ENCODE measurements around the gene LPCAT2. TPM values are rescaled to one million over a fixed set of nuclear protein-coding genes. Genes with fewer than 3 reads are reported as not detected.

Gene LPCAT2
- total RNA-seq, 6 donors from 2014 or later: 14.4 to 33.9 (median 26.9) TPM

DNA sequence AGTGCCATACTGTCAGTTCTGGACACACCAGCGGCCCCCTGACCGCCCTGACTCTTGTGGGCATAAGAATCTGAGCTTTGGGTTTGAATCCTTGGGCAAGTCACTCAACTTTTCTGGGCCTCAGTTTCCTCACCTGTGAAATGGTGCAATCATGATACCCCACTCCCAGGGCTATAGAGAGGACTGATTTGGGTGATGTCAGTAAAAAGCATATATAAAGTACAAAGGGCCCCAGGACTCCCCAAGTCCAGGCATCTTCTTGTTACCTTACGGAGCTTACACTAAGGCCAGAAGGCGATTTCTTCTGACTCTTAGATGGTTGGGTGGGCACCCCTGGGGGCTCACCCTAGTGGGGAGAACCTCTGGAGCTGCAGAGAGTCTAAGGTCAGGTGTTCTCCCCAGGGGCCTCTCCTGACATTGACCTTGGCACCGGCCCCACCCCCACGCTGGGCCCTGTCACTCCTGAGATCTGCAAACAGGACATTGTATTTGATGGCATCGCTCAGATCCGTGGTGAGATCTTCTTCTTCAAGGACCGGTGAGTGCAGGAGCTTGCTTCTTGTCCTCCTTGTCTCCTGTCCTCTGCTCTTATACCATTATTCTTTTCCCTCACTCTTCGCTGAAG lies 16.0 kb upstream of the LPCAT2 start:
- Histone ChIP-seq H3K4me3 (no peak overlapping the region), H3K36me3 (peaks cover 0 to 30% (median under 1%) of the 10 kb centered on the region in 4 donors), H3K27me3 (no peaks in the 10 kb centered on the region), H3K4me1 (peaks cover 0 to 14% (median 3%) of the 10 kb centered on the region in 4 donors), H3K27ac (no peak overlapping the region), H3K9me3 (no peaks in the 10 kb centered on the region)
- TF ChIP-seq POLR2A (IDR thresholded peaks at IDR 0.05) (no peak), EP300 (IDR thresholded peaks at IDR 0.05) (no peak), POLR2AphosphoS5 (IDR thresholded peaks at IDR 0.05) (no peak)
- TF ChIP-seq, protein P1, sequence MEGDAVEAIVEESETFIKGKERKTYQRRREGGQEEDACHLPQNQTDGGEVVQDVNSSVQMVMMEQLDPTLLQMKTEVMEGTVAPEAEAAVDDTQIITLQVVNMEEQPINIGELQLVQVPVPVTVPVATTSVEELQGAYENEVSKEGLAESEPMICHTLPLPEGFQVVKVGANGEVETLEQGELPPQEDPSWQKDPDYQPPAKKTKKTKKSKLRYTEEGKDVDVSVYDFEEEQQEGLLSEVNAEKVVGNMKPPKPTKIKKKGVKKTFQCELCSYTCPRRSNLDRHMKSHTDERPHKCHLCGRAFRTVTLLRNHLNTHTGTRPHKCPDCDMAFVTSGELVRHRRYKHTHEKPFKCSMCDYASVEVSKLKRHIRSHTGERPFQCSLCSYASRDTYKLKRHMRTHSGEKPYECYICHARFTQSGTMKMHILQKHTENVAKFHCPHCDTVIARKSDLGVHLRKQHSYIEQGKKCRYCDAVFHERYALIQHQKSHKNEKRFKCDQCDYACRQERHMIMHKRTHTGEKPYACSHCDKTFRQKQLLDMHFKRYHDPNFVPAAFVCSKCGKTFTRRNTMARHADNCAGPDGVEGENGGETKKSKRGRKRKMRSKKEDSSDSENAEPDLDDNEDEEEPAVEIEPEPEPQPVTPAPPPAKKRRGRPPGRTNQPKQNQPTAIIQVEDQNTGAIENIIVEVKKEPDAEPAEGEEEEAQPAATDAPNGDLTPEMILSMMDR (IDR thresholded peaks at IDR 0.05): no peak
- WGBS, 2 donors: 84 to 87% methylated on average over 10 of the region's 10 CpGs
- DNase-seq (no peak), ATAC-seq (ENCODE audit: low FRiP score in 2 of 2) (no peak)

DNA sequence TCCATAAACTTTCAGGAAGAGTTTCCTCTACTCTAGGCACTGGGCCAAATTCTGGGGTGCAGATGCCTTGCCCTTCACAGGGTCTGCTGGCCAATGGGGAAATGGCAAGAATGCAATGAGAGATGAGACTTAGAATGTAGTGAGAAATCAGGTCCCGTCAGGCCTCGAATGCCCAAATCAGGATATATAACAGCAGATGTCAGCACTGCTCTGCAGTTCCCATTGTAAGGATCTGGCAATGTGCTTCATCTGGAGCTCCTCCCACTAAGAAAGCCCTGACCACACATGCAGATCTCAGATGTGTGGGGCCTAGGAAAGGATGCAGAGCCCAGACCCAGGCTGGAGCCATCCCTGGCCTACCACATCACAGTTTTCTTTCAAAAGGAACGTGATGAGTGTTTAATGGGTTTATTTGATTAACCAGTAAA lies 13.9 kb upstream of the LPCAT2 start:
- H3K9me3 ChIP-seq: no peaks in the 10 kb centered on the region
- H3K4me1 ChIP-seq: peaks cover 3 to 17% (median 7%) of the 10 kb centered on the region in 4 donors
- WGBS, 2 donors: 35 to 53% methylated on average over 3 of the region's 3 CpGs
- no peak overlapping the region for H3K4me3 ChIP-seq
- no peak overlapping the region for H3K27ac ChIP-seq
- H3K27me3 ChIP-seq: no peaks in the 10 kb centered on the region
- ATAC-seq (ENCODE audit: low FRiP score in 2 of 2) (peak; percentile 38 to 71), DNase-seq (peak in 1 of 2 donors; percentile 41)
- no peak for TF ChIP-seq POLR2AphosphoS5 (IDR thresholded peaks at IDR 0.05)
- TF ChIP-seq, protein P1 (IDR thresholded peaks at IDR 0.05): peak in 3 of 6 experiments; percentile 9 to 34 (median 24)
- peaks cover 0 to 20% (median 3%) of the 10 kb centered on the region in 4 donors for H3K36me3 ChIP-seq

DNA sequence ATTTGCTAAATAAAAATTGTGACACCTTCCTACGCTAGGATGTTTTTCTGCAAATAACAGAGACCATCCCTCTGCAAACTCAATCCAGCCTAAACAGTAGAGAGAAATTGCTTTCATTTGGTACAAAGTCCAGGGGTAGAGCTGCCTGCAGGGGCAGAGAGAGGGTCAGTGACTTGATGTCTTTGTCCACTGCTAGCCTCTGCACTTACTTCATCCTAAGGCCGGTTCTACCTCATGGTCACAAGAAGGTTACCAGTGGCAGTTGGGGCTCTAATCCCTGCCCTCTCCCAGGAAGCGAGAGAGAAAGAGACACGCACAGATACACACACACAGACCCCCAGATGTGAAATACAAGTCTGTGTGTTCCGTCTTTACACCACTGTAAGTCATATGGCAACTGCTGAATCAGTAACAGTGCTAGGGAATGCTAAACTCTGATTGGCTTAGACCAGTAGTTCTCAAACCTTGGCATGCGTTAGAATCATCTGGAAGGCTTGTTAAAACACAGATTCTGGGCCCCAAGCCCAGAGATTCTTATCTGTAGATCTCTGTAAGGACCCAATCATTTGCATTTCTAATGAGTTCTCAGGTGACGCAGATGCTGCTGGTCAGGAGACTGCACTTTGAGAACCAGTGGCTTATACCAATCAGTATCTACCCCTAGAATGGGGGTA lies 13.1 kb upstream of the LPCAT2 start:
- no peaks in the 10 kb centered on the region for H3K27me3 ChIP-seq
- ATAC-seq (ENCODE audit: low FRiP score in 2 of 2) (peak; percentile 33 to 64), DNase-seq (peak in 1 of 2 donors; percentile 67)
- H3K36me3 ChIP-seq: peaks cover 0 to 20% (median 3%) of the 10 kb centered on the region in 4 donors
- TF ChIP-seq POLR2AphosphoS5 (IDR thresholded peaks at IDR 0.05): no peak
- TF ChIP-seq EP300 (IDR thresholded peaks at IDR 0.05): no peak
- TF ChIP-seq, protein P1 (IDR thresholded peaks at IDR 0.05): no peak
- TF ChIP-seq POLR2A (IDR thresholded peaks at IDR 0.05): no peak
- 61 to 66% methylated on average over 6 to 7 of the region's 7 CpGs for WGBS, 2 donors
- H3K4me3 ChIP-seq: no peak overlapping the region
- H3K9me3 ChIP-seq: no peaks in the 10 kb centered on the region
- peak overlapping the region in 1 of 4 donors; percentile 46 for H3K27ac ChIP-seq
- H3K4me1 ChIP-seq: peaks cover 3 to 24% (median 11%) of the 10 kb centered on the region in 4 donors

DNA sequence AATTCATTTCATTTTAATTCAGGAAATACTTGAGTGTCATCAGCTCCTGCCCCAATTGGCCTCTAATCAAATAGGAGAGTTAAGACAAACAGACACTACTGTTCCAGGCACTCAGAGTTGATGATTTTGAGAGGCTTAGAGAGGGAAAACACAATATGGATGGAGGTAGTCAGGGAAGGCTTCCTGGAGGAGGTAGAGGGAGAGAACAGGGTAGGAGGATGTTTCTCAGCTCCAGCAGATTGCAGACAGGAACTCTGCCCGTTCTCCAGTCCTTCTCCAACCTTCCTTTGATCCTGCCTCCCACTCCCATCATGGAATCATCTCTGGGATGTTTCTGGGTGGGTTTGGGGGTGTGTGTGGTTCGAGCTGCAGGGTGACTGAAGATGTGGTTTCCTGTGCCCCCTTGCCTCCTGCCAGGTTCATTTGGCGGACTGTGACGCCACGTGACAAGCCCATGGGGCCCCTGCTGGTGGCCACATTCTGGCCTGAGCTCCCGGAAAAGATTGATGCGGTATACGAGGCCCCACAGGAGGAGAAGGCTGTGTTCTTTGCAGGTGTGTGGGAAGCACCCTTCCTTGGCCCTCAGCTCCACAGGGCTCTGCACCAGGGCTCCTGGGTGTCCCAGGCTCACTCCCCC lies 12.2 kb upstream of the LPCAT2 start:
- H3K9me3 ChIP-seq: no peaks in the 10 kb centered on the region
- H3K36me3 ChIP-seq: peaks cover 0 to 20% (median 3%) of the 10 kb centered on the region in 4 donors
- DNase-seq (no peak), ATAC-seq (ENCODE audit: low FRiP score in 2 of 2) (no peak)
- H3K4me3 ChIP-seq: no peak overlapping the region
- no peak for TF ChIP-seq EP300 (IDR thresholded peaks at IDR 0.05)
- TF ChIP-seq POLR2AphosphoS5 (IDR thresholded peaks at IDR 0.05): no peak
- TF ChIP-seq, protein P1 (IDR thresholded peaks at IDR 0.05): no peak
- TF ChIP-seq POLR2A (IDR thresholded peaks at IDR 0.05): no peak
- H3K4me1 ChIP-seq: peaks cover 4 to 27% (median 16%) of the 10 kb centered on the region in 4 donors
- H3K27ac ChIP-seq: peak overlapping the region in 1 of 4 donors; percentile 46
- WGBS, 2 donors: 69% methylated on average over 2 to 8 of the region's 8 CpGs
- H3K27me3 ChIP-seq: no peaks in the 10 kb centered on the region
